NCI-H2029 treated with DMSO at 0.1 percent for 48 hours (cell line): ENCODE data around the gene KCNH2.

Source experiments
- DNase-seq: peaks from one replicate; lab custom pipeline; 2025; lab: John Stamatoyannopoulos, UW

The KCNH2 gene

GRCh38 chr7:150959739-150960734, 18.1 kb downstream of the KCNH2 start:
- DNase-seq = no peak

GRCh38 chr7:150959081-150959480, 19.0 kb downstream of the KCNH2 start:
- DNase-seq = no peak

GRCh38 chr7:150958597-150958996, 19.5 kb downstream of the KCNH2 start:
- no peak for DNase-seq

GRCh38 chr7:150958062-150958552, 20.0 kb downstream of the KCNH2 start:
- DNase-seq = no peak

- no peak for DNase-seq
Observed at GRCh38 chr7:150957133-150958020, 20.7 kb downstream of the KCNH2 start.

- DNase-seq = no peak
Observed at GRCh38 chr7:150956395-150957132, 21.6 kb downstream of the KCNH2 start.

- DNase-seq = no peak
Observed at GRCh38 chr7:150955519-150956394, 22.4 kb downstream of the KCNH2 start.

GRCh38 chr7:150954986-150955518, 23.1 kb downstream of the KCNH2 start:
- DNase-seq = no peak

- no peak for DNase-seq
Observed at GRCh38 chr7:150954201-150954985, 23.7 kb downstream of the KCNH2 start.

GRCh38 chr7:150953061-150953997, 24.8 kb downstream of the KCNH2 start:
- DNase-seq = no peak

- DNase-seq = no peak
Observed at GRCh38 chr7:150952331-150953050, 25.6 kb downstream of the KCNH2 start.

GRCh38 chr7:150951521-150951920, 26.6 kb downstream of the KCNH2 start:
- DNase-seq = no peak

- DNase-seq = no peak
Observed at GRCh38 chr7:150951181-150951520, 27.0 kb downstream of the KCNH2 start.

- no peak for DNase-seq
Observed at GRCh38 chr7:150950496-150951180, 27.5 kb downstream of the KCNH2 start.

- DNase-seq = no peak
Observed at GRCh38 chr7:150949971-150950491, 28.1 kb downstream of the KCNH2 start.

GRCh38 chr7:150949564-150949963, 28.6 kb downstream of the KCNH2 start:
- no peak for DNase-seq

- no peak for DNase-seq
Observed at GRCh38 chr7:150948791-150949251, 29.3 kb downstream of the KCNH2 start.
